Keratinocyte (primary cell): ENCODE measurements around the gene GABARAPL1.

ENCODE experiments used
- EZH2 ChIP-seq: IDR thresholded peaks from one replicate; pipeline ENCODE4 v1.6.1; 2012; ENCODE audit warnings: inconsistent platforms, mild to moderate bottlenecking, low read length, moderate library complexity
- TF ChIP-seq, protein P1 (sequence below), 3 experiments: IDR thresholded peaks in 1 of 3; conservative IDR thresholded peaks in 1 of 3; optimal IDR thresholded peaks in 1 of 3; 2 replicates in 2 of 3; 3 replicates in 1 of 3; pipeline versions ENCODE3 to v1.5.1; 2011; ENCODE audit warnings: low read length in 3 of 3, mild to moderate bottlenecking in 3 of 3, moderate library complexity in 2 of 3, control low read depth in 1 of 3, inconsistent platforms in 1 of 3; ENCODE audit not compliant: insufficient read depth in 2 of 3; ENCODE audit errors: extremely low read depth in 1 of 3

- TF ChIP-seq, protein P1, sequence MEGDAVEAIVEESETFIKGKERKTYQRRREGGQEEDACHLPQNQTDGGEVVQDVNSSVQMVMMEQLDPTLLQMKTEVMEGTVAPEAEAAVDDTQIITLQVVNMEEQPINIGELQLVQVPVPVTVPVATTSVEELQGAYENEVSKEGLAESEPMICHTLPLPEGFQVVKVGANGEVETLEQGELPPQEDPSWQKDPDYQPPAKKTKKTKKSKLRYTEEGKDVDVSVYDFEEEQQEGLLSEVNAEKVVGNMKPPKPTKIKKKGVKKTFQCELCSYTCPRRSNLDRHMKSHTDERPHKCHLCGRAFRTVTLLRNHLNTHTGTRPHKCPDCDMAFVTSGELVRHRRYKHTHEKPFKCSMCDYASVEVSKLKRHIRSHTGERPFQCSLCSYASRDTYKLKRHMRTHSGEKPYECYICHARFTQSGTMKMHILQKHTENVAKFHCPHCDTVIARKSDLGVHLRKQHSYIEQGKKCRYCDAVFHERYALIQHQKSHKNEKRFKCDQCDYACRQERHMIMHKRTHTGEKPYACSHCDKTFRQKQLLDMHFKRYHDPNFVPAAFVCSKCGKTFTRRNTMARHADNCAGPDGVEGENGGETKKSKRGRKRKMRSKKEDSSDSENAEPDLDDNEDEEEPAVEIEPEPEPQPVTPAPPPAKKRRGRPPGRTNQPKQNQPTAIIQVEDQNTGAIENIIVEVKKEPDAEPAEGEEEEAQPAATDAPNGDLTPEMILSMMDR (optimal IDR thresholded peaks at IDR 0.05 in 1 of 3, IDR thresholded peaks at IDR 0.05 in 1 of 3, conservative IDR thresholded peaks at IDR 0.05 in 1 of 3; ENCODE audit: extremely low read depth in 1 of 3, insufficient read depth in 2 of 3, low read length in 3 of 3), result no peak
- no peak for TF ChIP-seq EZH2
These were observed 2.5 kb upstream of the GABARAPL1 start for GRCh38 chr12:10210225-10210624.
